NCI-H2029 treated with DMSO at 0.1 percent for 48 hours (cell line): ENCODE measurements around the gene PRR3.

Experiments
- DNase-seq: peaks from one replicate; lab custom pipeline; 2025; lab: John Stamatoyannopoulos, UW

Gene PRR3

GRCh38 chr6:30537931-30538330, 19.2 kb upstream of the PRR3 start:
- no peak for DNase-seq

- DNase-seq, result peak; percentile 72
Observed at GRCh38 chr6:30541515-30542403, 15.3 kb upstream of the PRR3 start.

- no peak for DNase-seq
Observed at GRCh38 chr6:30542404-30542725, 14.7 kb upstream of the PRR3 start.

- DNase-seq, result no peak
Observed at GRCh38 chr6:30542915-30543314, 14.2 kb upstream of the PRR3 start.

- no peak for DNase-seq
Observed at GRCh38 chr6:30543821-30544220, 13.3 kb upstream of the PRR3 start.

DNA sequence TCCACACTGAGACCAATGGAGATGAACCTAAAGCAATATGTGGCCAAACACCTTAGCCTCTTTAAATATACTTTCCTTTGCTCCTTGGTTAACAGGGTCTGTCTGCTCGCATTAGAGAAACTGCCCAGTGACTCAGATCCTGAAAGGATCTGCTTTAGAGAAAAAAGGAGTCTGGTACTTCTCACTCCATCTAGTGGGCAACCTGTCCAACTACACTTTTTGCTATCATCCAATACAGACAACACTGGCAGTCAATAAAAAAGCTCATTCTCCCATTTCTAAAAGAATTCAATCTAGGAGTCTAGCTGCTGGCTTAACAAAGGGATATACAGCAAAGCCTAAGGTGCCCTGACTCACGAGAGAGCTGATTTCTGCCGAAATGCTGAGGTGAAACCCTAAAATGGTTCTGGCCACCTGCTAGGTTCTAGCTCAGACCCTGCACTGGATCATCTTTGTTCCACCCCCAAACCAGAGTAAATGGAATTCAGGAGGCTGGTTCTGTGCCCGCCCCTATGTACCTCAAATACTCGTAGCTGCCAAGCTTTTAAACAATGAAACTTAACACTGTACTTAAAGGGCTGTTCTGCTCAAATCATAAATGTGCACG, 12.3 kb upstream of the PRR3 start:
- peak; percentile 17 for DNase-seq

GRCh38 chr6:30547454-30547853, 9.6 kb upstream of the PRR3 start:
- no peak for DNase-seq

DNA sequence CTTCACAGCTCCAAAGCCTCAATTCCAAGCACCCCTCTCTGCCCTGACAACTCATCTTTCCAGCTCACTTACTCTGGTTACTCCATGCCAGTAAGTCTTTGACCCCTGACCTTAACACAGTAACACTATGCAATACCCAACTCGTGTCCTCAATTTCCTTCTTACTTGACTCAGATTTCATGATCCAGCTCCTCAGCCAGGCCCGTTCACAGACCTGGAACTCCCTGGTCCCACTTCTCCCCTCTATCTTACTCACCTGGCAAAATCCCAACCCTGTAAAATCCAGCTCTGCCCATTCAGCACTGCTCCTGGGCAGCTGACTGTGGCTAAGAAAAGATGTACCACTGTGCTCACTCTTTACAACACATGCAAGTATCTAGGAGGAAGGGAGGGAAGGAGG, 8.7 kb upstream of the PRR3 start:
- no peak for DNase-seq

DNA sequence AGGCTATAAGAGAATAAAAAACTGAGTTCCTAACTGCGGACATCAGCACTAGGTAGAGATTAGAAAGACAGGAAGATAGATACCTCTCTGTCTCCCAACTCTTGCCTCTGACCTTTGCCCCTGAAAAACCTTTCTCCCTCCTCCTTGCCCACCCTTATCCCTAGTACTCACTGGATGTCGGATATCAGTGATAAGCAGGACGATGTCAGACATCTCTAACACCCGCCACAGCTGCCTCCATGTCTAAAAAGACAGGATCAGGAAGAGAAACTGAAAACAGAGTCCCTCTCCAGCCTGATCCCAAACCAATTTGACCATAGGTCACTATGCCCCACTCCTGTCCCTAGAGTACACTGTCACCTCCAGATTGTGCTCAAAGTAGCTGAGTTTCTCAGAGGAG, 2.7 kb upstream of the PRR3 start:
- no peak for DNase-seq

- no peak for DNase-seq
Observed at GRCh38 chr6:30554962-30555815, 1.9 kb upstream of the PRR3 start.

DNA sequence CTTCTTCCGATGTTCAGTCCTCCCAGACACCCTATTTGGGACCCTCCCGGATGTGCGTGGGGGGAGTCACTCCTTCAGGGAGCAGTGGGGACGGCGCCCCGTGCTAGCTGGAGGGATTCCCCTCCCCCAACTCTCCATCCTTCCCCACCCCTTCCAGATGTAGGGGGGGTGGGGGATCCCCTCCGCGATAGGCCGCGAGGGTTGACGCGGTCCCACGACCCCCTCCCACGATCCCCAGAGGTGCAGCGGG, 1.4 kb upstream of the PRR3 start:
- no peak for DNase-seq

GRCh38 chr6:30556066-30556905, 809 bp upstream of the PRR3 start, which contains the start of gene GNL1:
Gene GNL1 (minus strand): TSS chr6:30556489. CDS start chr6:30556203, 286 bp downstream.
- DNase-seq, result peak; percentile 77

- DNase-seq, result peak; percentile 16
Observed at GRCh38 chr6:30557683-30557981, 537 bp downstream of the PRR3 start.

DNA sequence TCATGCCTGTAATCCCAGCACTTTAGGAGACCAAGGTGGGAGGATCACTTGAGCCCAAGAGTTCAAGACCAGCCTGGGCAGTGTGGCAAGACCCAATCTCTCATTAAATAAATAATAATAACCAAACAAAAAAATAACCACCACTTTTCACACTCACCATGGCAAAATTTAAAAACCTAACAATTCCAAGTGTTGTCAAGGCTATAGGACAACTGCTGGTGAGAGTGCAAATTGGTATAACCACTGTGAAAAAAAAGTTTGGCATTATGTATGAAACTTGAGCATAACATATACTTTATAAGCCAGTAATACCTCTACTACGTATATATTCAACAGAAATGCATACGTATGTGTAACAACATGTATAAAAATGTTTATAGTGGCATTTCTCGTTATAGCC, 3.8 kb downstream of the PRR3 start:
- DNase-seq, result no peak

DNA sequence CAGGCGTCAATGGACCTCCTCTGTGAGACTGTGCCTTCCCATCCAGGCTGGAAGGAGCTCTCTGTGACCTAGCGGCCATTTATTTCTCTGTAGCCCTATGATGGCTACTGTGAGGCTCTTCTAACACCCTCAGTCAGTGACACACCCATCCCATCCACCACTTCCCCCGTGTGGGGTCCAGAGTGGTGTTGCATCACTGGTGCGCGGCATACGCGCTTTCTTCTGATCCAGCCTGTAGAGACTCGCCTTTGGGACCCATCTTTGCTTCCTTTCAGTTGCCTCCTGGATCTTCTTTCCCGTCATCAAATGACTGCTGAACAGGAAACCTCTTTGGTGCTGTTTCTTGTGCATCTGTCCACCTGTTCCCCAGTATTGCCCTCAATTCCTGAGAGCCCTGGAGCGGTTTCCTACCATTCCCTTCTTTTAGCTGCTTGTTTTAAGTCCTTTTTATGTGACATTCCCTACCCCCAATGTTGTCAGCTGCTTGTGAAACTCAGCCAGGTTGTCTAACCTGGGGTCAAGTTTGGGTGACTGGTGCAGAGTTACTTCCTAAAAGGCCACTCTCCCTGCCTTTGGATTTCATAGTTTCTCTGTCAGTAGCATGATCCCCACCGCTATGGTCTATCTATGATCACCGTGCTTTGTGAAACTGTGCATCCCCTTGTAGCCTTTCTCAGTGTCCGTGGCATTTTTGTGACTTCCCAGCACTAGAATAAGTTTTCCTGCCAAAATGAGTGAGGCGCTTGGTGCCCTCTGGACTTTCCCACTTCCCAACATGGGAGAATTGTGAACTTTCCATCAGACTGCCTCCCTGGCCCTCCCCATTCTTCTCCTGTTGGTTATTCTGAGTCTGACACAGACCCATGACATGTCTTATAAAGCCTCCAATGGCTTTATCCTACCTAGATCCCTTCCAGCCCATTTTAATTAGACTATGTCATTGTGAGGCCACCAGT, 5.7 kb downstream of the PRR3 start:
- no peak for DNase-seq

DNA sequence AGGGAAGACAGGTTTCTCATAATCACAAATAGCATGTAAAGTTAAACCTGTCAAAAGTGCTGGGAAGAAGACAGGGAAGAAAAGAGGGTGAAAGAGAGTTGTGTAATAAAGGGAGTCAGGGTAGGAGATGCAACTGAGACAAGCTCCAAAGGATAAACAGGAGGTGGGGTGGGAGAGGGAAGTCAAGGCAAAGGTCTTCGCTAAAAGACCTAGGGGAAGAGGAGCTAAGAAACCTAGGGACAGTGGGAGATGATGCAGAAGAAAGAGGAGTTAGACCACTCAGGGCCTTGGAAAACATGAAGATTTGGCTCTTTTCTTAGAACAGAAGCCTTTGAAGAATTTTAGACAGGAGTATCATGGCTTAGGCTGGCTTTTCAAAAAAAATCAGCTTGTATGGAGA, 7.0 kb downstream of the PRR3 start:
- DNase-seq, result no peak

DNA sequence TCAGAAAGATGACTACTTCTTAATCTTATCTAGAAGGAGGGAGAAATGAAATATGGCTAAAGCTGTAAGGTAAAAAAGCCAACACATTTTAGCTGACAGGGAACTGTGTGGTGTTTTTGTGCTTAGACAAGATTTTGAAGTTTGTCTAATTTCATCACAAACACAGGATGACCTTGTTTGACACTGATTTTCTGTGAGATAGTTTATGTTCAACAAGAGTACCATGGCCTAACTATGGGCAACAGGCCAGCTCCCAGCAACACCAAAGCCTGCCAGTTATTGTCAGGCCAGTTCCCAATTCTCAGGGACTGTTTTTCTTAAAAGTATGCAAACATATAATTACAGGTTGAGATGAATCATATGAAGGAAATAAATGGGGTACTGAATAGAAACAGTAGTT, 8.7 kb downstream of the PRR3 start:
- no peak for DNase-seq

GRCh38 chr6:30568245-30568644, 11.2 kb downstream of the PRR3 start:
- no peak for DNase-seq

- no peak for DNase-seq
Observed at GRCh38 chr6:30570263-30570662, 13.2 kb downstream of the PRR3 start.

- no peak for DNase-seq
Observed at GRCh38 chr6:30570740-30571074, 13.6 kb downstream of the PRR3 start.

DNA sequence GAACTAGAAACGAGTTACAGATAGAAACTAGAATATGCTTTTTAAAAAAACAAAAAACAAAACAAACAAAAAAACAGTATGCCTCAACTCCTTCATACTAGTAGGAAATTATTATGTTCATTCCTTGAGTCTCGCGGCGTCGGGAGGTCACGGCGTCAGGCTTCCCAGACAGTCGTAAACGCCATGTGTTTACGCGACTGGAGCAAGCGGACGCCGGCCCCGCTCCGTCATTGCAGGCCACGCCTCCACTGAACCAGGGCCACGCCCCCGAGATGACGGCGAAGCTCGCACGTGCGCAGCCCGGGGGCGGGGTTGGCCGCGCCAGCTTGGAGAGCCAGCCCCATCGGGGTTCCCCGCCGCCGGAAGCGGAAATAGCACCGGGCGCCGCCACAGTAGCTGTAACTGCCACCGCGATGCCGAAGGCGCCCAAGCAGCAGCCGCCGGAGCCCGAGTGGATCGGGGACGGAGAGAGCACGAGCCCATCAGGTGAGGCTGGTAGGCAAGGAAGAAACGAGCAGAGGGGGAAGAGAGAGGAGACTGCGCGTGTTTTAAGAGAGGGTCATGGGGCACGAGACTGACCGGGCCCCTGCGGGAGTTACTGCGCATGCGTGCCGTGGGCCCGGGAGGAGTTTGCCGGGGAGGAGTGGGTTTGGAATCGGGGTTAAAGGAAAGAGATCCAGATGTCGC, 14.1 kb downstream of the PRR3 start, which contains the start of gene ABCF1:
TSS of gene ABCF1 (plus strand) at position 368 of the 687 bp plus-strand sequence. CDS start at position 414, 46 bp downstream.
- DNase-seq, result peak; percentile 86
